ENCODE measurements around the gene TMEM87A. TPM values are rescaled to one million over a fixed set of nuclear protein-coding genes. Genes with fewer than 3 reads are reported as not detected.

TMEM87A gene
- total and polyA plus RNA-seq, 2 of the 4 experiments (the other 2 are of a cell fraction) = 16.6 to 45.3 TPM

GRCh38 chr15:42284551-42284950, 11.3 kb upstream of the TMEM87A start:
- H2AK5ac ChIP-seq (ENCODE audit: low read depth, low read length) = peak overlapping the region; percentile 38; the same call in 1 of the 2 replicates

More at GRCh38 chr15:42284551-42284950, 11.3 kb upstream of the TMEM87A start:
- Histone ChIP-seq H3K9me1 (ENCODE audit: insufficient read depth, low read length) (peaks cover 9% of the 10 kb centered on the region), H3K4ac (ENCODE audit: low read depth, low read length) (no peak overlapping the region), H3K4me1 (ENCODE audit: control insufficient read depth, insufficient read depth, low read length) (peaks cover 3% of the 10 kb centered on the region; the same call in 1 of the 2 replicates), H3K18ac (ENCODE audit: low read depth, low read length) (peak overlapping the region; percentile 81; the same call in 1 of the 2 replicates), H3K9me3 (ENCODE audit: control insufficient read depth, insufficient read depth, low read length) (no peaks in the 10 kb centered on the region), H3K27me3 (ENCODE audit: control insufficient read depth, insufficient read depth, low read length) (no peaks in the 10 kb centered on the region), H4K91ac (ENCODE audit: insufficient read depth, low read depth, low read length) (no peak overlapping the region), H3K27ac (ENCODE audit: insufficient read depth, low read length) (no peak overlapping the region), H3K9ac (ENCODE audit: low read depth, low read length) (no peak overlapping the region), H2BK5ac (ENCODE audit: low read depth, low read length, poor library complexity, severe bottlenecking) (no peak overlapping the region), H2BK20ac (ENCODE audit: low read depth, low read length) (0 out of 2 replicates have a peak overlapping the region, but pooled peaks have one; percentile 49), H2BK15ac (ENCODE audit: low read depth, low read length) (no peak overlapping the region), H3K23ac (ENCODE audit: low read depth, low read length) (no peak overlapping the region), H2BK120ac (ENCODE audit: low read depth, low read length) (no peak overlapping the region), H3K79me1 (ENCODE audit: low read depth in 1 of 2, low read length in 2 of 2) (0 out of 4 replicates have a peak, but pooled peaks cover 0 to under 1% of the 10 kb centered on the region in 2 experiments), H3K4me3 (ENCODE audit: insufficient read depth, low read depth, low read length) (no peak overlapping the region), H2AK9ac (replicated peaks; ENCODE audit: low read depth, low read length, poor library complexity) (no peak overlapping the region), H3K4me2 (ENCODE audit: low read depth, low read length) (no peak overlapping the region), H4K8ac (ENCODE audit: low read depth in 2 of 2, low read length in 2 of 2) (no peak overlapping the region), H4K5ac (ENCODE audit: low read depth, low read length) (no peak overlapping the region), H3K14ac (replicated peaks; ENCODE audit: low read depth, low read length) (no peak overlapping the region), H4K20me1 (ENCODE audit: insufficient read depth, low read length) (no peaks in the 10 kb centered on the region), H3K36me3 (ENCODE audit: control insufficient read depth, insufficient read depth, low read length) (peaks cover 6% of the 10 kb centered on the region), H3K56ac (ENCODE audit: extremely low read depth, insufficient read depth, low read length) (no peak overlapping the region), H2AFZ (replicated peaks; ENCODE audit: low read length, poor library complexity) (no peak overlapping the region)
- BruUV-seq (replicated peaks) = no TSS peak
- TF ChIP-seq RCOR1 (IDR thresholded peaks at IDR 0.05; ENCODE audit: insufficient replicate concordance, low read length) = no peak
- DNase-seq (no peak), ATAC-seq (ENCODE audit: low read depth) (no peak)
- dilution Hi-C loops (cut with HindIII; ENCODE audit: low sequenced_read_pairs, unreplicated experiment) (no loop called here), in situ Hi-C loops (cut with MboI; ENCODE audit: low sequenced_read_pairs) (no loop called here), intact Hi-C loops (cut with micrococcal nuclease) (no loop called here)
- ChIA-PET POLR2A (ENCODE audit: unreplicated experiment) (no interaction called here), CTCF (no interaction called here)

Measured in IMR-90 (cell line).